GM12875 (cell line): Measurements from ENCODE around the gene TTC39A.

Experiments
- H3K4me3 ChIP-seq: one replicate; pipeline ENCODE4 v1.5.1; 2011; ENCODE audit warnings: low read depth, low read length, control low read depth
- CTCF ChIP-seq: IDR thresholded peaks from 2 replicates; pipeline ENCODE4 v1.5.1; 2011; ENCODE audit warnings: low read depth, mild to moderate bottlenecking, control low read depth, inconsistent platforms, low read length, moderate library complexity, borderline replicate concordance; ENCODE audit not compliant: insufficient read depth

Gene TTC39A

GRCh38 chr1:51270751-51271150, 59.6 kb downstream of the TTC39A start:
- no peak for TF ChIP-seq CTCF
- H3K4me3 ChIP-seq = no peak overlapping the region

- no peak overlapping the region for H3K4me3 ChIP-seq
- TF ChIP-seq CTCF = no peak
Measured at GRCh38 chr1:51268634-51269033, 61.7 kb downstream of the TTC39A start.

GRCh38 chr1:51266791-51267190, 63.6 kb downstream of the TTC39A start:
- TF ChIP-seq CTCF = no peak
- no peak overlapping the region for H3K4me3 ChIP-seq

- no peak overlapping the region for H3K4me3 ChIP-seq
- no peak for TF ChIP-seq CTCF
Measured at GRCh38 chr1:51266181-51266580, 64.2 kb downstream of the TTC39A start.

GRCh38 chr1:51265618-51266017, 64.7 kb downstream of the TTC39A start:
- TF ChIP-seq CTCF = no peak
- no peak overlapping the region for H3K4me3 ChIP-seq

- TF ChIP-seq CTCF = no peak
Measured at GRCh38 chr1:51264451-51264850, 65.9 kb downstream of the TTC39A start.

GRCh38 chr1:51263147-51263877, 67.0 kb downstream of the TTC39A start:
- no peak for TF ChIP-seq CTCF
- no peak overlapping the region for H3K4me3 ChIP-seq

More at GRCh38 chr1:51264451-51264850, 65.9 kb downstream of the TTC39A start:
- no peak overlapping the region for H3K4me3 ChIP-seq
